NAMALWA (cell line): ENCODE data around the gene MIS12.

ENCODE experiments used
- DNase-seq: peaks from one replicate; pipeline ENCODE4 v3.0.0-alpha.2; 2015; ENCODE audit warnings: low spot score

Gene MIS12

DNA sequence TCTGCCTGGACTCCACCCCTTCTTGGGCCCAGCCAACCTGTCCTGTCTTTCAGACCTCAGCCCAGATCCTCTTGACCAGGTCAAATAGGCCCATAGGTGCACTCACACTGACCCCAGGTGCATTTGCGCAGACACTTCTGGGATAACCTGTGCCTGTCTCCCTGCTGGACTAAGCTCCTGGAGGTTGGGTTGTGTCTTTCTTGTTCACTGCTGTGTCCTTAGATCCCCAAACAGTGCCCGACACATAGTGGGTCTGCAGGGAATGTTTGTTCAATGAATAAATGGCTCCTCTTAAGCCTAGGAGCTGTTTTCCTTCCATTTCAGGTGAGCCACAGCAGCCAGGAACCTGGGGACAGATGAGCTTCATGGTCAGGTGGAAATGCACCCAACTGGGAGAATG, 49.1 kb downstream of the MIS12 start:
- DNase-seq: no peak

DNA sequence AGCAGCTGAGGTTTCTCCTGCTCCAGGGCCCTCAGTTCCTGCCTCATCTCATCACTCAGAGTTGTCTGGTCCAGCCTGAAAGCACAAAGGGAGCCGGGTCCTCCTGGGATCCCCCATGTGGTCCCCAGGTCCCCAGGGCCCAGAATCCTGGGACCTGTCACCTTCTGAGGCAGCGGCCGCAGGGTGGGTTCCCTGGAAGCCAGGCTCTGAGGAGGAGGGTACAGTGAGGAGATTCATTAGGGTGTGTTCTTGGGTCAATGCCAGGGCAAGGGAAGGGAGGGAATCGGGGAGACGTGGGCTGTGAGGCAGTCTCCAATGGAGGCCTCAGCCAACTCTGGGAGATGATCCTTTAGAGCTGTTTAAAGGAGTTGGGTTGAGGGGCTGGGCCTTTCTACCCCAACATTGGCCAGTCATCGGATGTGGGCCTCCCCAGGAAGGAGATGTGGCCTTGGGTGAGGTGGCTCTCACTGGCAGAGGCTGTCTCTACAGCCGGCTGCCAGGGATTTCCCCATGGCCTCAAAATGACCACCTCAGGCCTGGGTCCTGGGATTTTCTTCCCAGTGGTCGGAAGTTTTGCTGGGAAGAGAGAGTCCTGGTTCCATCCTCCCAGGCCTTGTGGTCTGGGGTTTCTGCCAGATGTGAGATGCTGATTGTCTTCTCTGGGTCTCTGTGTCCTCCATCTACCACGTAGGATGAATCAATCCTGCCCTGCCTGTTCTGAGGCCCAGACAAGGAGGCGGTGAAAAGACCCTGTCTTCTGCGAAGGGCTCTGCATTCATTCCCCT, 50.7 kb downstream of the MIS12 start:
- no peak for DNase-seq

- DNase-seq: no peak
Measured at GRCh38 chr17:5539286-5539685, 52.9 kb downstream of the MIS12 start.

GRCh38 chr17:5540321-5540720, 54.0 kb downstream of the MIS12 start:
- DNase-seq: no peak
